Mesothelial cell of epicardium (in vitro differentiated cells): ENCODE measurements around the gene SERPINA10. TPM values are rescaled to one million over a fixed set of nuclear protein-coding genes. Genes with fewer than 3 reads are reported as not detected.

ENCODE experiments used
- DNase-seq, 2 experiments: peaks; one replicate each; pipeline ENCODE4 v3.0.0; 2021; ENCODE audit warnings: low spot score in 2 of 2; ENCODE audit not compliant: unreplicated experiment in 2 of 2
- H3K27ac Mint-ChIP-seq: 2 replicates; pipeline ENCODE4 v1.8.0; 2021; ENCODE audit warnings: mixed read lengths
- H3K27me3 Mint-ChIP-seq: 2 replicates; pipeline ENCODE4 v1.8.0; 2021; ENCODE audit warnings: low read depth, mixed read lengths
- H3K36me3 Mint-ChIP-seq: 2 replicates; pipeline ENCODE4 v1.8.0; 2021; ENCODE audit warnings: mixed read lengths
- H3K4me1 Mint-ChIP-seq: 2 replicates; pipeline ENCODE4 v1.8.0; 2021; ENCODE audit warnings: mixed read lengths
- H3K4me3 Mint-ChIP-seq: 2 replicates; pipeline ENCODE4 v1.8.0; 2021; ENCODE audit warnings: mild to moderate bottlenecking, moderate library complexity, mixed read lengths
- H3K9me3 Mint-ChIP-seq: 2 replicates; pipeline ENCODE4 v1.8.0; 2021; ENCODE audit warnings: mixed read lengths
- CTCF ChIP-seq: fragments of 200-600 bp; sonication (generic); IDR thresholded peaks from one replicate; pipeline ENCODE4 v1.5.0; 2021; ENCODE audit warnings: antibody characterized with exemption; ENCODE audit not compliant: unreplicated experiment
- total RNA-seq: library from RNA; stranded (reverse); gene quantifications from 3 replicates; pipeline ENCODE4 v1.2.1, GENCODE V29; 2021

SERPINA10 gene
- total RNA-seq, 1 donor from 2014 or later: not detected

GRCh38 chr14:94337274-94337673 is 44.2 kb upstream of the SERPINA10 start:
- Mint-ChIP-seq H3K27me3 (peaks cover 19% of the 10 kb centered on the region), H3K27ac (no peak overlapping the region), H3K36me3 (no peaks in the 10 kb centered on the region), H3K4me3 (no peak overlapping the region), H3K4me1 (peaks cover 4% of the 10 kb centered on the region), H3K9me3 (peaks cover 8% of the 10 kb centered on the region)
- TF ChIP-seq CTCF: no peak
- DNase-seq: no peak

GRCh38 chr14:94334872-94335271 is 41.8 kb upstream of the SERPINA10 start:
- Mint-ChIP-seq H3K4me1 (no peaks in the 10 kb centered on the region), H3K27me3 (no peaks in the 10 kb centered on the region), H3K36me3 (no peaks in the 10 kb centered on the region), H3K4me3 (no peak overlapping the region), H3K27ac (no peak overlapping the region), H3K9me3 (peaks cover 8% of the 10 kb centered on the region)
- TF ChIP-seq CTCF: no peak
- DNase-seq: no peak

- TF ChIP-seq CTCF: no peak
- no peak overlapping the region for H3K4me3 Mint-ChIP-seq
- H3K9me3 Mint-ChIP-seq: peaks cover 8% of the 10 kb centered on the region
- no peaks in the 10 kb centered on the region for H3K36me3 Mint-ChIP-seq
- no peak for DNase-seq
- no peak overlapping the region for H3K27ac Mint-ChIP-seq
- no peaks in the 10 kb centered on the region for H3K27me3 Mint-ChIP-seq
- H3K4me1 Mint-ChIP-seq: no peaks in the 10 kb centered on the region
These were observed 39.5 kb upstream of the SERPINA10 start for GRCh38 chr14:94332587-94332986.

GRCh38 chr14:94332063-94332583 is 39.1 kb upstream of the SERPINA10 start:
- Mint-ChIP-seq H3K4me1 (no peaks in the 10 kb centered on the region), H3K27me3 (no peaks in the 10 kb centered on the region), H3K4me3 (no peak overlapping the region), H3K36me3 (no peaks in the 10 kb centered on the region), H3K9me3 (peaks cover 4% of the 10 kb centered on the region), H3K27ac (no peak overlapping the region)
- no peak for TF ChIP-seq CTCF
- no peak for DNase-seq

GRCh38 chr14:94331462-94331861 is 38.4 kb upstream of the SERPINA10 start:
- DNase-seq: no peak
- no peaks in the 10 kb centered on the region for H3K27me3 Mint-ChIP-seq
- no peak overlapping the region for H3K27ac Mint-ChIP-seq
- no peaks in the 10 kb centered on the region for H3K36me3 Mint-ChIP-seq
- H3K4me1 Mint-ChIP-seq: no peaks in the 10 kb centered on the region
- no peak overlapping the region for H3K4me3 Mint-ChIP-seq
- peaks cover 8% of the 10 kb centered on the region for H3K9me3 Mint-ChIP-seq
- TF ChIP-seq CTCF: no peak

GRCh38 chr14:94330857-94331256 is 37.8 kb upstream of the SERPINA10 start:
- DNase-seq: no peak
- no peak overlapping the region for H3K27ac Mint-ChIP-seq
- peaks cover 9% of the 10 kb centered on the region for H3K9me3 Mint-ChIP-seq
- no peak overlapping the region for H3K4me3 Mint-ChIP-seq
- H3K27me3 Mint-ChIP-seq: no peaks in the 10 kb centered on the region
- no peaks in the 10 kb centered on the region for H3K4me1 Mint-ChIP-seq
- TF ChIP-seq CTCF: no peak
- H3K36me3 Mint-ChIP-seq: no peaks in the 10 kb centered on the region
